Ascending aorta (tissue), 2 donors: ENCODE measurements around the gene HTR3B. TPM values are rescaled to one million over a fixed set of nuclear protein-coding genes. Genes with fewer than 3 reads are reported as not detected.

Experiments used
- DNase-seq, 2 donors: peaks; one replicate each; pipeline ENCODE4 v3.0.0-alpha.2; 2019; ENCODE audit warnings: low spot score in 2 of 2
- H3K27ac ChIP-seq, 2 donors: fragments of 200-600 bp; sonication (generic); one replicate each; pipeline ENCODE4 v1.5.1; 2016 to 2017; ENCODE audit warnings: mild to moderate bottlenecking in 1 of 2
- H3K27me3 ChIP-seq: fragments of 200-600 bp; sonication (generic); one replicate; pipeline ENCODE4 v1.5.1; 2017
- H3K36me3 ChIP-seq, 2 donors: fragments of 200-600 bp; sonication (generic); one replicate each; pipeline ENCODE4 v1.5.1; 2016
- H3K4me1 ChIP-seq, 2 donors: fragments of 200-600 bp; sonication (generic); one replicate each; pipeline ENCODE4 v1.5.1; 2016 to 2017; ENCODE audit warnings: mild to moderate bottlenecking in 1 of 2
- H3K4me3 ChIP-seq, 2 donors: fragments of 200-600 bp; sonication (generic); one replicate each; pipeline ENCODE4 v1.5.1; 2016 to 2017; ENCODE audit warnings: mild to moderate bottlenecking in 1 of 2
- H3K9me3 ChIP-seq, 2 donors: fragments of 200-600 bp; sonication (generic); one replicate each; pipeline ENCODE4 v1.5.1; 2016
- intact Hi-C: fragments of 100-400 bp; cut with DNase I; formaldehyde crosslinking; loops from one replicate; pipeline ENCODE4 v1.15.1; 2023
- total RNA-seq: library from RNA; depleted of rRNA; stranded (reverse); fragments of >200 nt; gene quantifications from one replicate; pipeline ENCODE4 v1.1.0, GENCODE V29; 2016
- TF ChIP-seq, protein P1 (sequence below), 3 experiments: fragments of 200-600 bp in 2 of 3; fragments of 450-650 bp in 1 of 3; sonication (generic) in 2 of 3; IDR thresholded peaks; one replicate each; pipeline ENCODE4 v1.5.1; 2016 to 2019; ENCODE audit warnings: antibody characterized with exemption in 3 of 3, mild to moderate bottlenecking in 1 of 3, moderate library complexity in 1 of 3

HTR3B gene, protein sequence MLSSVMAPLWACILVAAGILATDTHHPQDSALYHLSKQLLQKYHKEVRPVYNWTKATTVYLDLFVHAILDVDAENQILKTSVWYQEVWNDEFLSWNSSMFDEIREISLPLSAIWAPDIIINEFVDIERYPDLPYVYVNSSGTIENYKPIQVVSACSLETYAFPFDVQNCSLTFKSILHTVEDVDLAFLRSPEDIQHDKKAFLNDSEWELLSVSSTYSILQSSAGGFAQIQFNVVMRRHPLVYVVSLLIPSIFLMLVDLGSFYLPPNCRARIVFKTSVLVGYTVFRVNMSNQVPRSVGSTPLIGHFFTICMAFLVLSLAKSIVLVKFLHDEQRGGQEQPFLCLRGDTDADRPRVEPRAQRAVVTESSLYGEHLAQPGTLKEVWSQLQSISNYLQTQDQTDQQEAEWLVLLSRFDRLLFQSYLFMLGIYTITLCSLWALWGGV
- total RNA-seq, result not detected

DNA sequence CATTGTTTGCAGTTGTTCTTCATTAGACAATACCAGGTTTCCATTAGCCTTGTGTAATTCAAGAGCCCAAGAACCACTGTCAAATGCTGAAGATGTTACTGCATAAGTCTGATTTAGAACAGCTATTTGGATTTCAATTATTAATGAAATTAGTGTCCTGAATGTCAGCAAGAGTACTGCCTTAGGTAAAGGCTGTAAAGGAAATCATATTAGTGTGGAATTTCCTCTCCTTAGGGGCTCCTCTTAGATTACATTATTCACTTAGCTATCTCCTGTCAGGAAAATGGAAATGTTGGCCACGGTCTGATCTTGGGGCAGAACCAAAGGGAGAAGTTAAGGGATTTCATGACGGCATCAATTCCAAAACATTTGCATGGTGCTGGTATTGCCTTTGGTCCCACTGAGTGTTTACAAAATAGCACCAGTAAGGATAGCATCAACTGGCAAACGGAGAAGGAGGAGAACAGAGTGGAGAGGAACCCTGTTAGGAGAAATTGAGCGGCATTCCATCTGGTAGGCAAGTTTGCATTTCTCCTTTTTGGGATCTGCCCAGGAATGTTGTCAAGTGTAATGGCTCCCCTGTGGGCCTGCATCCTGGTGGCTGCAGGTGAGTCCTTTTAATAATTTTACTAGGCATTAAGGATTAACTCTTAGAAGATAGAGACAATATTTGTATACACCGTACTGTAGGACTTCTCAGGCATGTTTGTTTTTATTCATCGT is at the start of gene HTR3B:
Gene HTR3B, plus strand, starts transcription at position 418 of the 723 bp plus-strand sequence. Its CDS starts 138 bp downstream, at position 556.
- intact Hi-C loops, result loop anchor here (10.0 kb wide), 1 partner anchor 120 kb away; no protein-coding TSS in a partner anchor
- H3K27ac ChIP-seq, result no peak within 1 kb of the TSS
- no peak for DNase-seq
- no peaks in the 10 kb centered on the region for H3K9me3 ChIP-seq
- no peaks in the 10 kb centered on the region for H3K36me3 ChIP-seq
- no peaks in the 10 kb centered on the region for H3K4me1 ChIP-seq
- no peaks in the 10 kb centered on the region for H3K27me3 ChIP-seq
- TF ChIP-seq, protein P1, sequence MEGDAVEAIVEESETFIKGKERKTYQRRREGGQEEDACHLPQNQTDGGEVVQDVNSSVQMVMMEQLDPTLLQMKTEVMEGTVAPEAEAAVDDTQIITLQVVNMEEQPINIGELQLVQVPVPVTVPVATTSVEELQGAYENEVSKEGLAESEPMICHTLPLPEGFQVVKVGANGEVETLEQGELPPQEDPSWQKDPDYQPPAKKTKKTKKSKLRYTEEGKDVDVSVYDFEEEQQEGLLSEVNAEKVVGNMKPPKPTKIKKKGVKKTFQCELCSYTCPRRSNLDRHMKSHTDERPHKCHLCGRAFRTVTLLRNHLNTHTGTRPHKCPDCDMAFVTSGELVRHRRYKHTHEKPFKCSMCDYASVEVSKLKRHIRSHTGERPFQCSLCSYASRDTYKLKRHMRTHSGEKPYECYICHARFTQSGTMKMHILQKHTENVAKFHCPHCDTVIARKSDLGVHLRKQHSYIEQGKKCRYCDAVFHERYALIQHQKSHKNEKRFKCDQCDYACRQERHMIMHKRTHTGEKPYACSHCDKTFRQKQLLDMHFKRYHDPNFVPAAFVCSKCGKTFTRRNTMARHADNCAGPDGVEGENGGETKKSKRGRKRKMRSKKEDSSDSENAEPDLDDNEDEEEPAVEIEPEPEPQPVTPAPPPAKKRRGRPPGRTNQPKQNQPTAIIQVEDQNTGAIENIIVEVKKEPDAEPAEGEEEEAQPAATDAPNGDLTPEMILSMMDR (IDR thresholded peaks at IDR 0.05), result no peak
- no peak within 1 kb of the TSS for H3K4me3 ChIP-seq

DNA sequence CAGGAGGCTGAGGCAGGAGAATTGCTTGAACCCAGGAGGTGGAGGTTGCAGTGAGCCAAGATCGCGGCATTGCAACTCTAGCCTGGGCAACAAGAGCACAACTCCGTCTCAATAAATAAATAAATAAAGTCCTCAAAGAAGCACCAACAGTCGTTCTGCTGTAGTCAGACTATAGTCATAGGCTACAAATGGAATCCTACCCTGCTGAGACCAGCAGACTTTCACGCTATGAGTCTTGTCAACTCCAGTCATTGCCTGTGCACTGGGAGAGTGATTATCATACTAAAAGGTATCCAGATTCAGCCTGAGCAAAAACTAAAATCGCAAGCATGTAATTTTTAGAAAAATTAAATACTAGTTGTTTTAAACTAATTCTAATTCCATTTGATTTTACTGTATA is 48.8 kb upstream of the HTR3B start:
- TF ChIP-seq, protein P1 (IDR thresholded peaks at IDR 0.05), result no peak
- Histone ChIP-seq H3K4me1 (no peaks in the 10 kb centered on the region), H3K27ac (no peak overlapping the region), H3K4me3 (no peak overlapping the region), H3K9me3 (no peaks in the 10 kb centered on the region), H3K36me3 (peaks cover 16% of the 10 kb centered on the region in 2 donors), H3K27me3 (no peaks in the 10 kb centered on the region)
- intact Hi-C loops, result no loop called here
- DNase-seq, result no peak

DNA sequence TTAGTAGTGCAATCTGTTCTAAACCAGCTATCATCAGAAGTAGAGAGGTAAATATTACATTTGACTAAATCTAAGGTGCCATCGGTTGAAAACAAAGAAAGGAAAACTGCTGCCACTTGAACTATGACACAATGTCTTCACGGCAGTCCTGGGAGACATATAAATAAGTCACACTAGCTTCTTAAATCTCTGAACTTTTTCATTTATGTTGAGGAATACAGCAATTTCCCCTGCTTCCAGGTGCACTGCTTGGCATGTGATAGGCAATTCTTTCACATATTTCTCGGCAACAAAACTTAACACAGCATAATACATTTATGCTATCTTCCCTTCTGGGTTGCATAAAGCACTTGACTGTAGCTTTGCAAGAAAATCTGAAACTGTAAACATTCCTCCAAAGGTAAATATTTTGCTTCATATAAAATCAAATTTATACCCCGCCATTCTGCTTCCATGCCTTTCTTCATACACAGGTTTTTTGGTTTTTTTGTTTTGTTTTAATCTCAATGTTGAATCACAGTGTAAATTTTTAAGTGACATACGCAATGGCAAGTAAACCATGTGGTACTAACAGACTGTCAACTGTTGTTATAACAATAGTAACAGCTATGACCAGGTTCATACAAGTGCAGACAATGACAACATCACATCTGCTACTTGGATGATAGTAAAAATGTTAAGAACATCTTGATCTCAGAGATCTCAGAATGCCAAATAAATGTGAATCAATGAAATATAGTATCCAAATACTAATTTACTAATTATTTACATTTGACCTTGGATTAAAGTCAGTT is 47.4 kb upstream of the HTR3B start:
- no peaks in the 10 kb centered on the region for H3K4me1 ChIP-seq
- intact Hi-C loops, result no loop called here
- TF ChIP-seq, protein P1 (IDR thresholded peaks at IDR 0.05), result no peak
- no peaks in the 10 kb centered on the region for H3K27me3 ChIP-seq
- no peak overlapping the region for H3K4me3 ChIP-seq
- H3K27ac ChIP-seq, result no peak overlapping the region
- peaks cover 4 to 8% of the 10 kb centered on the region in 2 donors for H3K36me3 ChIP-seq
- no peak for DNase-seq
- H3K9me3 ChIP-seq, result no peaks in the 10 kb centered on the region

DNA sequence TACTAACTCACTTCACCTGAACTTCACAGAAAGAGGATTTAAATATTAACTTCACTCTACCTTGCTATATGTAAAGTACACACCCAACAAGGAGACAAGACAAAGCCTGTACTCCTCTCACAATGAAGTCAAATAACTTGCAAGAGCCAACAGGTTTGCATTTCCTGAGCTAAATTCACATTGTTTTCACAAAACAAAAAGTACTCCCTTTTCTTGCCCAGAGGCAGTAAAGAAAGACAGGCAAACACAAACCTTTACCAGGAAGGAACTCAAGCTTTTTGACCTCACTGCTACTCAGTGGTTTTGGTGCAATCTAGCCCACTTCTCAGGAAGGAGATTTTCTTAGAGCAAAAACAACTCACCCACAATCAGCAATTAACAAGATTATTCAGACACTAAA is 44.9 kb upstream of the HTR3B start:
- Histone ChIP-seq H3K36me3 (no peaks in the 10 kb centered on the region), H3K27ac (no peak overlapping the region), H3K9me3 (no peaks in the 10 kb centered on the region), H3K4me3 (no peak overlapping the region), H3K4me1 (no peaks in the 10 kb centered on the region), H3K27me3 (no peaks in the 10 kb centered on the region)
- TF ChIP-seq, protein P1 (IDR thresholded peaks at IDR 0.05), result no peak
- DNase-seq, result no peak
- intact Hi-C loops, result no loop called here

DNA sequence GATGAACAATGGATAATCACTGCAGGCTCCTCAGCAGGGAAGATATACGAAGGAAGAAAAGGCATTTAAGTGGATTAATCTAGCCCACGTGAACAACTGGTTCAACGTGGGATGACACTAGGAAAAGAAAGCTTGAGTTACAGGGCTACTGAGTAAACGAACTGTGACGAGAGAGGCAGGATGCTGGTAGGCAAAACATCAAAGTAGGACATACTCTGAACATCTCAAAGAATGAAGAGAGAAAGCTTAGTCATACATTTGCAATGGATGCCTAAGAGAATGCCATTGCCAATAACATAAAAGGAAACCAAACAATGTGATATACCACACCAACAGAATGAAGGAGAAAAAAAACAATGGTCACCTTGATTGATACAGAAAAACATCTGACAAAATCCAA is 42.2 kb upstream of the HTR3B start:
- DNase-seq, result no peak
- no peak overlapping the region for H3K27ac ChIP-seq
- H3K36me3 ChIP-seq, result no peaks in the 10 kb centered on the region
- no peaks in the 10 kb centered on the region for H3K27me3 ChIP-seq
- H3K9me3 ChIP-seq, result no peaks in the 10 kb centered on the region
- no peaks in the 10 kb centered on the region for H3K4me1 ChIP-seq
- H3K4me3 ChIP-seq, result no peak overlapping the region
- TF ChIP-seq, protein P1 (IDR thresholded peaks at IDR 0.05), result no peak
- intact Hi-C loops, result no loop called here
